Measurements from ENCODE around the gene EPHA4.

Gene EPHA4

DNA sequence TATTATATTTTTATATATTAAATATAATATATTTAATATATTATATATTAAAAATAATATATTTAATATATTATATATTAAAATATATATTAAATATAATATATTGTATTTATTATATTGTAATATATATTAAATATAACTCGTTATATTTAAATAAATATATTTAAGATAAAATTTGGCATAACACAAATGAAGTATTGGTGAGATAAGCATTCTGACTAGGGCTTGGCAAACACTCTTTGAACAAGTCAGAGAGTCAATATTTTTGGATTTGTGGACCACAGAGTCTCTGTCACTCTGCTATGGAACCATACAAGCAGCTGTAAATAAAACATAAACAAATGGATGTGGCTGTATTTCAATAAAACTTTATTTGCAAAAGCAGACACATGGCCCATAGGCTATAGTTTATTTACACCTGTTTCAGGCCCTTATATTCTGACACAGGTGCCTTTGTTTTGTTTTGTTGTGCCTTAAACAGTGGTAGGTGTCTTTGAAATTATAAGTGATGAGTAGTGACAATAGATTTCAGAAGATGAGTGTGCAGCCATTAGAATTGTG lies 190.1 kb downstream of the EPHA4 start:
- DNase-seq = no peak

- DNase-seq = no peak
Measured at GRCh38 chr2:221380686-221381085, 191.4 kb downstream of the EPHA4 start.

DNA sequence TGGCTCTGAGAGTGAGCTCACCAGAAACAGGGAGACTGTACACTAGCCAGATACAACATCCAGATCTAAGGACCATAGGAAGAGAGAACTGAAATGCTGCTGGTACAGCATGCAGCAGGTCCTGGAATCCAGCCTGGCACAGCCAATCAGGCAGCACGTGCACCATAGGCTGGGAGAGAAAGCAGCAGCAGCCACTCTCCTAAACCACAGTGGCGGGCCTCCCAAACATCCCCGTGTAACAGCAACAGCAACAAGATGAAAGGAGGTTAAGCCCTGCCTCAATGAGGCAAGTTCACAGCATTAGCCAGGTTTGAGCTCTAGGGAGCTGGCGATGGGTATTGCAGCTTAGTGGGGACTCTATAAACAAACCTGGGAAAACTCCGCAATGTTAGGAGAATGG lies 192.0 kb downstream of the EPHA4 start:
- DNase-seq = no peak

GRCh38 chr2:221377597-221377996 lies 194.5 kb downstream of the EPHA4 start:
- DNase-seq = no peak

GRCh38 chr2:221377066-221377465 lies 195.0 kb downstream of the EPHA4 start:
- no peak for DNase-seq

DNA sequence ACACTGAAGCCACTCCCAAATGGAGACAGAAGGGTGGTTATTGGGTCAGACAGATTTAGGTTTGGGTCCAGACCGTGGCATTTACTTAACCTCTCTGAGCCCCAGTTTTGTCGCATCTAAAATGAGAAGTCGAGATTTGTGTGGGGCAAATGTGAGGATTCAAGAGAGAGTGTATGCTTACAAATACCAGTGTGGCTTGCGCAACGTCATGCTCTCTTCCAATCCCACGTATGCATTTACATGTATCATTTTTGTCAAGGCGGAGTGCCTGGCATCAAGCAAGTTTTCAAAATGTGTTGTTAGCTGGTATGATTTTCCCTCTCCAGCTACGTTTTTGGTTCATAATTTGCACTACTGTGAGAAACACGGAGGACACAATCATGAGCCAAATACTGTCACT lies 197.9 kb downstream of the EPHA4 start:
- no peak for DNase-seq

DNA sequence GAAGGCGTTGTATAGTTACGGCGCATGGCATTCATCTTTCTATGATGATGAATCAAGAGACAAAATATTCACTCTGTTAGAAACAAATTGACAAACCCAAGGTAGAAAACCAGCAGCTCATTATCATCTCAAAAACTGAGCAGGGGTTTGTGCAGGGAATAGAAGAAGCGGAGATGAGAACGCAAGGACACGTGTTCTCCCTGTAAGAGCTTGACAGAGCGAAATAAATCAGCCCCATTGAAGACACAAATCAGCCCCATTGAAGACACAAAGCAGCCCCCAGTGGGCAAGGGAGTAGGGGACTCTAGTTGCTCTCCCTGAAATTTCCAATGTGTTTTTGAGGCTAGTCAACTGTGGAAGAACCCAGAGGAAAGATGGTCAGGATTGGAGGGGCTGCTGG lies 199.2 kb downstream of the EPHA4 start:
- DNase-seq = no peak

- no peak for DNase-seq
Measured at GRCh38 chr2:221372159-221372884, 199.8 kb downstream of the EPHA4 start.

- DNase-seq = no peak
Measured at GRCh38 chr2:221371347-221371746, 200.8 kb downstream of the EPHA4 start.

DNA sequence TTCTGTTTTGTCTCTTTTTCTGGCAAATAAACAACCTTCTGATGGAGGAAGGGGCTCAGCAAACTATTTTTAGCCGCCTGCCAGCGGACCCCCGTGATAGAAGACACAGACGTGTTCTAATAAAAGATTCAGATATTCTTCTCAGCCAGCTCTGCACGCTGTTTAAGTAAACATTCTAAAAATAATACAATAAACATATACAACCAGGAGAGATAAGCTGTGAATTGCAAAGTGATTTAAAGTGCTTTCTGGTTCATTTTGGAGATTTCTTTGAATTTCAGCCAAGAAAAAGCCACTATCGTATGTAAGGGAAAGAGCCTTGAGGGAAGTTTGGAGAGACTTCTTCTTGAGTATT lies 201.3 kb downstream of the EPHA4 start:
- DNase-seq = no peak

GRCh38 chr2:221370076-221370856 lies 201.8 kb downstream of the EPHA4 start:
- DNase-seq = no peak

Data from stimulated activated naive CD4-positive, alpha-beta T cell (primary cell).